ENCODE data around the gene GTF2IRD1.

GRCh38 chr7:74498354-74498753 is 44.6 kb downstream of the GTF2IRD1 start:
- no peak for TF ChIP-seq EZH2phosphoT487 (IDR thresholded peaks at IDR 0.05; ENCODE audit: unreplicated experiment)
- TF ChIP-seq REST (IDR thresholded peaks at IDR 0.05; ENCODE audit: unreplicated experiment): no peak
- TF ChIP-seq CREB1 (CRISPR knock-in tag; IDR thresholded peaks at IDR 0.05; ENCODE audit: low read depth): no peak
- no peak for TF ChIP-seq CTCF (conservative IDR thresholded peaks at IDR 0.05; ENCODE audit: low read depth in 2 of 2)
- TF ChIP-seq POLR2AphosphoS5 (IDR thresholded peaks at IDR 0.05; ENCODE audit: low read depth): no peak
- TF ChIP-seq ZNF331 (CRISPR knock-in tag; IDR thresholded peaks at IDR 0.05; ENCODE audit: low read depth): no peak
- TF ChIP-seq NANOG (IDR thresholded peaks at IDR 0.05; ENCODE audit: borderline replicate concordance): no peak
- TF ChIP-seq EZH2 (IDR thresholded peaks at IDR 0.05; ENCODE audit: low read depth, unreplicated experiment): no peak
- TF ChIP-seq ETS1 (IDR thresholded peaks at IDR 0.05): no peak
- TF ChIP-seq JUNB (IDR thresholded peaks at IDR 0.05; ENCODE audit: unreplicated experiment): no peak
